WERI-Rb-1 (cell line): ENCODE measurements around the gene TXK.

Experiments used
- DNase-seq: peaks from one replicate; pipeline ENCODE4 v3.0.0-alpha.2; 2020
- H3K27ac ChIP-seq: fragments of 250-450 bp; sonication (Bioruptor Pico); 2 replicates; pipeline ENCODE4 v1.5.1; 2020; ENCODE audit warnings: mild to moderate bottlenecking, moderate library complexity
- H3K27me3 ChIP-seq: fragments of 250-450 bp; sonication (Bioruptor Pico); 2 replicates; pipeline ENCODE4 v1.5.1; 2021; ENCODE audit warnings: mild to moderate bottlenecking, low read depth, moderate library complexity; ENCODE audit not compliant: insufficient read depth, severe bottlenecking
- H3K36me3 ChIP-seq: fragments of 250-450 bp; sonication (Bioruptor Pico); 2 replicates; pipeline ENCODE4 v1.5.1; 2020; ENCODE audit warnings: mild to moderate bottlenecking, moderate library complexity
- H3K4me3 ChIP-seq: 2 replicates; pipeline ENCODE4 v1.5.1; 2011; ENCODE audit warnings: low read depth, mild to moderate bottlenecking, control low read depth, low read length
- H3K9me3 ChIP-seq: fragments of 250-450 bp; sonication (Bioruptor Pico); 2 replicates; pipeline ENCODE4 v1.5.1; 2021; ENCODE audit warnings: mild to moderate bottlenecking, moderate library complexity; ENCODE audit not compliant: severe bottlenecking
- CTCF ChIP-seq: IDR thresholded peaks from 2 replicates; pipeline ENCODE4 v1.5.1; 2011; ENCODE audit warnings: low read depth, mild to moderate bottlenecking, control low read depth, inconsistent platforms, low read length

The TXK gene

GRCh38 chr4:48127682-48128404 is 6.2 kb downstream of the TXK start:
- Histone ChIP-seq H3K27ac (peak overlapping the region; percentile 60), H3K27me3 (no peaks in the 10 kb centered on the region), H3K4me3 (no peak overlapping the region), H3K9me3 (no peaks in the 10 kb centered on the region), H3K36me3 (no peaks in the 10 kb centered on the region)
- DNase-seq: peak; percentile 84
- peak; percentile 57 for TF ChIP-seq CTCF

DNA sequence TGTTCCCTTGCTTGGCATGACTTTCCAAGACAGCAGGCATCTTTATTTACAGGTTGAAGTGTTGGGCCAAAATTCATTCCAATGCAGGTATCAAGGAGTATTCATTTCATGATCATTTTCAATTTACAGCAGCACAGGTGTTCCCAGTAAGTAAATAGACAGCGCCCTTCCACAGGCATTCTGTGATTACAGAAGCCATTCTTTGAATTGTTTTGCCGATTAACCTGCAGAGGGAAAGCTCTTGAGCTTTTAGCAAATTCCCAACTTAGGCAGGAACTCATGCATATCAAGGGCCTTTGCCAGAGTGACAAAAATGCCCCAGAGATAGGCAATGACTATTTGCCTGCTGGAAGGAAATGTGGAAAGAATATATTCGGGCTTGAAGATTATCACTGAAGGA is 6.8 kb downstream of the TXK start:
- TF ChIP-seq CTCF: no peak
- Histone ChIP-seq H3K9me3 (no peaks in the 10 kb centered on the region), H3K36me3 (no peaks in the 10 kb centered on the region), H3K27ac (no peak overlapping the region), H3K27me3 (no peaks in the 10 kb centered on the region), H3K4me3 (no peak overlapping the region)
- DNase-seq: no peak

GRCh38 chr4:48126621-48127020 is 7.4 kb downstream of the TXK start:
- no peak overlapping the region for H3K4me3 ChIP-seq
- no peak overlapping the region for H3K27ac ChIP-seq

GRCh38 chr4:48124870-48125269 is 9.2 kb downstream of the TXK start:
- no peaks in the 10 kb centered on the region for H3K9me3 ChIP-seq
- no peak for DNase-seq
- H3K4me3 ChIP-seq: no peak overlapping the region
- TF ChIP-seq CTCF: no peak
- no peaks in the 10 kb centered on the region for H3K36me3 ChIP-seq
- no peak overlapping the region for H3K27ac ChIP-seq
- H3K27me3 ChIP-seq: no peaks in the 10 kb centered on the region

More at GRCh38 chr4:48126621-48127020, 7.4 kb downstream of the TXK start:
- Histone ChIP-seq H3K36me3 (no peaks in the 10 kb centered on the region), H3K27me3 (no peaks in the 10 kb centered on the region), H3K9me3 (no peaks in the 10 kb centered on the region)
- TF ChIP-seq CTCF: no peak
- no peak for DNase-seq

- no peaks in the 10 kb centered on the region for H3K27me3 ChIP-seq
- no peak for TF ChIP-seq CTCF
- no peaks in the 10 kb centered on the region for H3K36me3 ChIP-seq
- no peaks in the 10 kb centered on the region for H3K9me3 ChIP-seq
- no peak for DNase-seq
- no peak overlapping the region for H3K4me3 ChIP-seq
- no peak overlapping the region for H3K27ac ChIP-seq
Measured at GRCh38 chr4:48122756-48123155, 11.3 kb downstream of the TXK start.

- DNase-seq: no peak
- H3K4me3 ChIP-seq: no peak overlapping the region
- no peak overlapping the region for H3K27ac ChIP-seq
- no peaks in the 10 kb centered on the region for H3K9me3 ChIP-seq
- TF ChIP-seq CTCF: no peak
- no peaks in the 10 kb centered on the region for H3K27me3 ChIP-seq
- H3K36me3 ChIP-seq: no peaks in the 10 kb centered on the region
Measured at GRCh38 chr4:48121180-48121579, 12.9 kb downstream of the TXK start.
